ENCODE measurements around the gene RGS17.

- TF ChIP-seq TAF1 (IDR thresholded peaks at IDR 0.05; ENCODE audit: low read depth): no peak
- TF ChIP-seq EP300 (IDR thresholded peaks at IDR 0.05; ENCODE audit: borderline replicate concordance): no peak
- no peak for TF ChIP-seq MAX (IDR thresholded peaks at IDR 0.05)
- no peak for TF ChIP-seq CEBPB (IDR thresholded peaks at IDR 0.05)
- no peak for TF ChIP-seq FOXM1 (IDR thresholded peaks at IDR 0.05; ENCODE audit: borderline replicate concordance, low read depth)
- TF ChIP-seq TEAD4 (IDR thresholded peaks at IDR 0.05): no peak
- no peak for TF ChIP-seq REST (IDR thresholded peaks at IDR 0.05; ENCODE audit: low read depth)
- TF ChIP-seq TCF12 (IDR thresholded peaks at IDR 0.05; ENCODE audit: low read depth): no peak
- TF ChIP-seq USF1 (IDR thresholded peaks at IDR 0.05): no peak
- TF ChIP-seq RAD21 (IDR thresholded peaks at IDR 0.05; ENCODE audit: low read depth): no peak
Measured at GRCh38 chr6:153081914-153082313, 49.2 kb downstream of the RGS17 start.
